HG02870 (cell line): Measurements from ENCODE around the gene STARD9.
"Not testable (repeated sequence)": the region's sequence is repeated elsewhere in the genome, so short reads cannot be mapped to it uniquely, and the experiment has no call there.

Experiments
- ATAC-seq: cut with Tn5 transposase; IDR thresholded peaks from one replicate; pipeline ENCODE4 v1.9.1; 2021; ENCODE audit warnings: mild to moderate bottlenecking, moderate library complexity; ENCODE audit not compliant: unreplicated experiment

The STARD9 gene

GRCh38 chr15:42575188-42576039 lies at the start of gene STARD9:
Gene STARD9 (plus strand): TSS chr15:42575606. CDS start chr15:42575716, 110 bp downstream.
- ATAC-seq, result peak; percentile 84

GRCh38 chr15:42528970-42529369 lies 46.4 kb upstream of the STARD9 start:
- no peak for ATAC-seq

- no peak for ATAC-seq
These were observed 42.2 kb upstream of the STARD9 start for GRCh38 chr15:42533246-42533645.

GRCh38 chr15:42544853-42545629 lies 30.4 kb upstream of the STARD9 start:
- no peak for ATAC-seq

- ATAC-seq, result peak; percentile 6
These were observed 27.5 kb upstream of the STARD9 start for GRCh38 chr15:42547918-42548248.

- peak; percentile 72 for ATAC-seq
These were observed 27.0 kb upstream of the STARD9 start, which contains the start of the genes HAUS2 and LRRC57 for GRCh38 chr15:42548249-42549031. Gene HAUS2 (plus strand): TSS chr15:42548838. CDS start chr15:42548873, 35 bp downstream. Gene LRRC57 (minus strand): TSS chr15:42548793. CDS start chr15:42548434, 359 bp downstream.

GRCh38 chr15:42549032-42549491 lies 26.3 kb upstream of the STARD9 start:
- peak; percentile 28 for ATAC-seq

- no peak for ATAC-seq
These were observed 25.5 kb upstream of the STARD9 start for GRCh38 chr15:42549741-42550392.

GRCh38 chr15:42553554-42553953 lies 21.9 kb upstream of the STARD9 start:
- ATAC-seq, result no peak

GRCh38 chr15:42556550-42557207 lies 18.7 kb upstream of the STARD9 start:
- not testable (repeated sequence) for ATAC-seq

GRCh38 chr15:42558739-42559138 lies 16.7 kb upstream of the STARD9 start:
- ATAC-seq, result no peak

- ATAC-seq, result no peak
These were observed 711 bp downstream of the STARD9 start for GRCh38 chr15:42576040-42576594.

- ATAC-seq, result no peak
These were observed 1.4 kb downstream of the STARD9 start for GRCh38 chr15:42576776-42577175.

- ATAC-seq, result no peak
These were observed 2.2 kb downstream of the STARD9 start for GRCh38 chr15:42577514-42578031.

- ATAC-seq, result no peak
These were observed 3.7 kb downstream of the STARD9 start for GRCh38 chr15:42578984-42579537.

- ATAC-seq, result peak; percentile 79
These were observed 5.9 kb downstream of the STARD9 start for GRCh38 chr15:42581272-42581730.

- ATAC-seq, result no peak
These were observed 7.4 kb downstream of the STARD9 start for GRCh38 chr15:42582569-42583375.
